PFSK-1 (cell line): ENCODE data around the gene TRIM50.

Source experiments
- POLR2AphosphoS5 ChIP-seq: IDR thresholded peaks from 2 replicates; pipeline ENCODE4 v1.6.1; 2012; ENCODE audit warnings: low read depth, mild to moderate bottlenecking, control low read depth, low read length, moderate library complexity
- REST ChIP-seq, 2 experiments: IDR thresholded peaks; 2 replicates each; pipeline versions ENCODE4 v1.6.1 to v1.8.0; 2011 to 2012; ENCODE audit warnings: low read depth in 2 of 2, low read length in 2 of 2, control low read depth in 1 of 2, inconsistent platforms in 1 of 2, mild to moderate bottlenecking in 1 of 2, moderate library complexity in 1 of 2; ENCODE audit not compliant: insufficient read depth in 1 of 2
- TAF1 ChIP-seq: IDR thresholded peaks from 2 replicates; pipeline ENCODE4 v1.6.1; 2012; ENCODE audit warnings: low read length, control low read depth, borderline replicate concordance; ENCODE audit not compliant: insufficient read depth

GRCh38 chr7:73314271-73314670, 13.6 kb downstream of the TRIM50 start:
- TF ChIP-seq REST (IDR thresholded peaks at IDR 0.05; ENCODE audit: insufficient read depth in 1 of 2, low read depth in 2 of 2, low read length in 2 of 2), result no peak
- no peak for TF ChIP-seq TAF1
- no peak for TF ChIP-seq POLR2AphosphoS5
